A673 (cell line): Measurements from ENCODE around the gene PLA2G15. TPM values are rescaled to one million over a fixed set of nuclear protein-coding genes. Genes with fewer than 3 reads are reported as not detected.

ENCODE experiments used
- BruUV-seq: library from RNA; stranded (reverse); fragments of 400-500 nt; replicated peaks from 2 replicates; lab custom pipeline; 2021; lab: Mats Ljungman, UMichigan
- CTCF ChIA-PET: fragments of 300-600 bp; sonication (Branson Sonifier 250); formaldehyde crosslinking; loops from one replicate; lab custom pipeline; 2022; ENCODE audit warnings: antibody characterized with exemption; lab: Charles Lee
- POLR2A ChIA-PET: fragments of 300-600 bp; sonication (Branson Sonifier 250); formaldehyde crosslinking; loops from one replicate; lab custom pipeline; 2022; ENCODE audit warnings: antibody characterized with exemption; ENCODE audit not compliant: low non-redundant PET; lab: Charles Lee
- DNase-seq: peaks from one replicate; pipeline ENCODE4 v3.0.0-alpha.2; 2015; ENCODE audit warnings: low spot score
- H3K27ac ChIP-seq: fragments of 200-600 bp; sonication (generic); 2 replicates; pipeline ENCODE4 v1.5.1; 2016; ENCODE audit warnings: mixed run types, low read depth, mild to moderate bottlenecking, mixed read lengths, antibody characterized with exemption, low read length; ENCODE audit not compliant: poor library complexity, severe bottlenecking
- H3K27me3 ChIP-seq: fragments of 200-600 bp; sonication (generic); replicated peaks from 2 replicates; pipeline ENCODE4 v1.6.1; 2017; ENCODE audit warnings: mixed run types, low read depth, mild to moderate bottlenecking, mixed read lengths, antibody characterized with exemption, low read length; ENCODE audit not compliant: insufficient read depth, poor library complexity
- H3K36me3 ChIP-seq: fragments of 200-600 bp; sonication (generic); 2 replicates; pipeline ENCODE4 v1.6.1; 2016; ENCODE audit warnings: mixed run types, mild to moderate bottlenecking, mixed read lengths, antibody characterized with exemption, low read length; ENCODE audit not compliant: insufficient read depth, poor library complexity, severe bottlenecking
- H3K4me1 ChIP-seq: fragments of 200-600 bp; sonication (generic); 2 replicates; pipeline ENCODE4 v1.6.1; 2017; ENCODE audit warnings: mixed run types, mild to moderate bottlenecking, mixed read lengths, antibody characterized with exemption, low read length; ENCODE audit not compliant: insufficient read depth, poor library complexity, severe bottlenecking
- H3K4me3 ChIP-seq: fragments of 200-600 bp; sonication (generic); 2 replicates; pipeline ENCODE4 v1.5.1; 2016; ENCODE audit warnings: low read depth, mixed run types, mild to moderate bottlenecking, mixed read lengths, low read length; ENCODE audit not compliant: poor library complexity, severe bottlenecking
- H3K9me3 ChIP-seq: fragments of 200-600 bp; sonication (generic); 2 replicates; pipeline ENCODE4 v1.6.1; 2016; ENCODE audit warnings: mixed run types, low read depth, mild to moderate bottlenecking, mixed read lengths, antibody characterized with exemption, low read length; ENCODE audit not compliant: poor library complexity, severe bottlenecking
- EZH2 ChIP-seq: fragments of 200-600 bp; sonication (generic); IDR thresholded peaks from 2 replicates; pipeline ENCODE4 v1.6.1; 2017; ENCODE audit warnings: borderline replicate concordance, low read depth, mild to moderate bottlenecking, mixed read lengths, antibody characterized with exemption, low read length; ENCODE audit not compliant: poor library complexity, severe bottlenecking
- intact Hi-C: fragments of 100-400 bp; cut with micrococcal nuclease; formaldehyde crosslinking; loops from one replicate; pipeline ENCODE4 v1.10.0; 2022; ENCODE audit not compliant: unreplicated experiment
- total RNA-seq: library from RNA; stranded (reverse); gene quantifications from 2 replicates; pipeline ENCODE4 v1.2.3, GENCODE V29; 2021
- TF ChIP-seq, protein P1 (sequence below): fragments of 300-800, 200-600 bp; sonication (generic); conservative IDR thresholded peaks from 2 replicates; pipeline ENCODE4 v1.5.1; 2017; ENCODE audit warnings: low read depth, mild to moderate bottlenecking, antibody characterized with exemption, low read length, moderate library complexity, mixed read lengths

The PLA2G15 gene
- total RNA-seq, 1 experiment from 2014 or later = 8.1 TPM

DNA sequence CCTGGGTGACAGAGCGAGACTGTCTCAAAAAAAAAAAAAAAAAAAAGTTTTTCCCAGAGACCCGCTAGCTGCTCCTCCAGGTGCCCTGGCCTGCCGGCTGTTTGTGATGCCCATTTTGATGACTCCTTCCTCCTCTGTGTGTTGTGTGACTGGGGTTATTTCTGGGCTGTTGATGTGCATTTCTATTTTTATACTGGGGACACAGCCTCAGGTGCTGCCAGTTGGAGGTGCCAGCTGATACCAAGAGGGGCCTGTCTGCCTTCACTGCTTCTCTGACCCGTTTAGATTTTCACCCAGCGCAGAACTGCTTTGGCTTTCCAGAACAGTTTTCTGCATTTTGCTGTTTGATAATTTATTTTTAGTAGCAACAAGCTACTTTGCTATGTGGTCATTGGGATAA, 6.7 kb downstream of the PLA2G15 start:
- no TSS peak for BruUV-seq
- ChIA-PET CTCF (no interaction called here), POLR2A (interaction anchor here (0.6 kb wide), 1 partner anchor 442 kb away, joined by 6 read pairs; no protein-coding TSS in a partner anchor)

DNA sequence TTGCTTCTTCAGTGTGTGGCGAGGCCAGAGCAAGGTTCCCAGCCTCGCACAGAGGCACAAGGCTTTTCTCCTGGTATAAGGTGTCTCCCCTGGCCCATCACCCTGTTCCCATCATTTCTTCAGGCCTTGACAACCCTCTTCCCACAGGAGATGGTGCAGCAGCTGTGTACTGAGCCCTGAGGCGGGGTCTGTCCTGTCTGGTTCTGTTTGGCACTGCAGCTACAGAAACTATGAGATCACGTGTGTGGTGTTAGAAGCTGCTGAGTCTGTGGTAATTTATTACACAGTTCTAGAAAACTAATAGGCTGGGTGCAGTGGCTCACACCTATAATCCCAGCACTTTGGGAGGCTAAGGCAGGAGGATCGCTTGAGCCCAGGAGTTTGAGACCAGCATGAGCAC, 7.2 kb downstream of the PLA2G15 start:
- no peak overlapping the region for H3K4me3 ChIP-seq
- H3K36me3 ChIP-seq = no peaks in the 10 kb centered on the region
- no peak for DNase-seq
- H3K4me1 ChIP-seq = no peaks in the 10 kb centered on the region
- ChIA-PET POLR2A (interaction anchor here (0.6 kb wide), 1 partner anchor 442 kb away, joined by 6 read pairs; no protein-coding TSS in a partner anchor), CTCF (no interaction called here)
- H3K27ac ChIP-seq = no peak overlapping the region
- no TSS peak for BruUV-seq
- intact Hi-C loops = no loop called here
- no peaks in the 10 kb centered on the region for H3K9me3 ChIP-seq
- no peaks in the 10 kb centered on the region for H3K27me3 ChIP-seq
- TF ChIP-seq EZH2 = no peak
- TF ChIP-seq, protein P1, sequence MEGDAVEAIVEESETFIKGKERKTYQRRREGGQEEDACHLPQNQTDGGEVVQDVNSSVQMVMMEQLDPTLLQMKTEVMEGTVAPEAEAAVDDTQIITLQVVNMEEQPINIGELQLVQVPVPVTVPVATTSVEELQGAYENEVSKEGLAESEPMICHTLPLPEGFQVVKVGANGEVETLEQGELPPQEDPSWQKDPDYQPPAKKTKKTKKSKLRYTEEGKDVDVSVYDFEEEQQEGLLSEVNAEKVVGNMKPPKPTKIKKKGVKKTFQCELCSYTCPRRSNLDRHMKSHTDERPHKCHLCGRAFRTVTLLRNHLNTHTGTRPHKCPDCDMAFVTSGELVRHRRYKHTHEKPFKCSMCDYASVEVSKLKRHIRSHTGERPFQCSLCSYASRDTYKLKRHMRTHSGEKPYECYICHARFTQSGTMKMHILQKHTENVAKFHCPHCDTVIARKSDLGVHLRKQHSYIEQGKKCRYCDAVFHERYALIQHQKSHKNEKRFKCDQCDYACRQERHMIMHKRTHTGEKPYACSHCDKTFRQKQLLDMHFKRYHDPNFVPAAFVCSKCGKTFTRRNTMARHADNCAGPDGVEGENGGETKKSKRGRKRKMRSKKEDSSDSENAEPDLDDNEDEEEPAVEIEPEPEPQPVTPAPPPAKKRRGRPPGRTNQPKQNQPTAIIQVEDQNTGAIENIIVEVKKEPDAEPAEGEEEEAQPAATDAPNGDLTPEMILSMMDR = no peak

More for the DNA sequence above, 6.7 kb downstream of the PLA2G15 start:
- H3K27ac ChIP-seq = no peak overlapping the region
- H3K27me3 ChIP-seq = no peaks in the 10 kb centered on the region
- intact Hi-C loops = no loop called here
- H3K9me3 ChIP-seq = no peaks in the 10 kb centered on the region
- no peak for DNase-seq
- H3K4me3 ChIP-seq = no peak overlapping the region
- H3K36me3 ChIP-seq = no peaks in the 10 kb centered on the region
- TF ChIP-seq EZH2 = no peak
- TF ChIP-seq, protein P1 = no peak
- no peaks in the 10 kb centered on the region for H3K4me1 ChIP-seq

DNA sequence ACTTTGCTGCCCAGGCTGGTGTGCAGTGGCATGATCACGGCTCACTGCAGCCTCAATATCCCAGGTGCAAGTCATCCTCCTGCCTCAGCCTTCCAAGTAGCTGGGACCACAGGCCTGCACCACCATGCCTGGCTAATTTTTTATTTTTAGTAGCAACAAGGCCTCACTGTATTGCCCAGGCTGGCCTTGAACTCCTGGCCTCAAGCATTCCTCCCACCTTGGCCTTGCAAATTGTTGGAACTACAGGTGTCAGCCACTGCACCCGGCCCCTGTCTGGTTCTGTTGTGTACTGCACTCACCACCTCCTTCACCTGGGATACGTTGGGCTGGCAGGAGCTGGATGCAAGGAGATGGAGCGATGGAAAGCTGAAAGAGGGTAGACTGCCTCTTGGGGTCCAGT, 8.5 kb downstream of the PLA2G15 start:
- BruUV-seq = no TSS peak
- CTCF ChIA-PET = no interaction called here
- no peaks in the 10 kb centered on the region for H3K4me1 ChIP-seq
- no peak overlapping the region for H3K4me3 ChIP-seq
- intact Hi-C loops = no loop called here
- no peaks in the 10 kb centered on the region for H3K9me3 ChIP-seq
- TF ChIP-seq, protein P1 = no peak
- no peak for TF ChIP-seq EZH2
- H3K27ac ChIP-seq = no peak overlapping the region
- no peak for DNase-seq
- no peaks in the 10 kb centered on the region for H3K27me3 ChIP-seq
- POLR2A ChIA-PET = no interaction called here
- no peaks in the 10 kb centered on the region for H3K36me3 ChIP-seq
